ENCODE results near the gene DSCAML1.
A peak's percentile ranks its signal among the peaks of the same experiment; 100 is the strongest.
"Not testable (repeated sequence)": the region's sequence is repeated elsewhere in the genome, so short reads cannot be mapped to it uniquely, and the experiment has no call there.

DSCAML1 gene

GRCh38 chr11:117459979-117460300, 337.1 kb downstream of the DSCAML1 start:
- Histone ChIP-seq H3K9me3 (no peaks in the 10 kb centered on the region), H3K27ac (no peak overlapping the region), H3K4me1 (no peaks in the 10 kb centered on the region), H3K4me3 (no peak overlapping the region), H3K36me3 (no peaks in the 10 kb centered on the region), H3K27me3 (peaks cover 0 to 17% of the 10 kb centered on the region in 2 donors)
- TF ChIP-seq CTCF (IDR thresholded peaks at IDR 0.05) = no peak
- intact Hi-C loops (cut with DNase I; ENCODE audit: low total_unique reads) = no loop called here
- DNase-seq = peak in 1 of 2 donors; percentile 33

GRCh38 chr11:117459123-117459978, 337.7 kb downstream of the DSCAML1 start:
- H3K36me3 ChIP-seq = no peaks in the 10 kb centered on the region
- H3K27ac ChIP-seq = no peak overlapping the region
- no peaks in the 10 kb centered on the region for H3K4me1 ChIP-seq
- DNase-seq = peak in 1 of 2 donors; percentile 51
- H3K27me3 ChIP-seq = peaks cover 0 to 17% of the 10 kb centered on the region in 2 donors
- peaks cover 0 to 1% (median 0%) of the 10 kb centered on the region in 3 donors for H3K9me3 ChIP-seq
- intact Hi-C loops (cut with DNase I; ENCODE audit: low total_unique reads) = no loop called here
- no peak for TF ChIP-seq CTCF (IDR thresholded peaks at IDR 0.05)
- no peak overlapping the region for H3K4me3 ChIP-seq

- no peak overlapping the region for H3K27ac ChIP-seq
- H3K9me3 ChIP-seq = peaks cover 0 to 10% (median 0%) of the 10 kb centered on the region in 3 donors
- TF ChIP-seq CTCF (IDR thresholded peaks at IDR 0.05) = no peak
- H3K4me3 ChIP-seq = no peak overlapping the region
- intact Hi-C loops (cut with DNase I; ENCODE audit: low total_unique reads) = no loop called here
- no peaks in the 10 kb centered on the region for H3K4me1 ChIP-seq
- no peaks in the 10 kb centered on the region for H3K36me3 ChIP-seq
- H3K27me3 ChIP-seq = peaks cover 0 to 17% of the 10 kb centered on the region in 2 donors
- peak in 1 of 2 donors; percentile 39 for DNase-seq
Measured at GRCh38 chr11:117458275-117459122, 338.5 kb downstream of the DSCAML1 start.

GRCh38 chr11:117457835-117458234, 339.2 kb downstream of the DSCAML1 start:
- H3K36me3 ChIP-seq = no peaks in the 10 kb centered on the region
- no peak for TF ChIP-seq CTCF (IDR thresholded peaks at IDR 0.05)
- intact Hi-C loops (cut with DNase I; ENCODE audit: low total_unique reads) = no loop called here
- no peak overlapping the region for H3K27ac ChIP-seq
- peak in 1 of 2 donors; percentile 34 for DNase-seq
- no peaks in the 10 kb centered on the region for H3K4me1 ChIP-seq
- H3K9me3 ChIP-seq = peaks cover 0 to 10% (median 1%) of the 10 kb centered on the region in 3 donors
- H3K27me3 ChIP-seq = peaks cover 0 to 17% of the 10 kb centered on the region in 2 donors
- H3K4me3 ChIP-seq = no peak overlapping the region

- H3K27me3 ChIP-seq = peaks cover 0 to 17% of the 10 kb centered on the region in 2 donors
- DNase-seq = peak in 1 of 2 donors; percentile 49
Measured at GRCh38 chr11:117457031-117457785, 339.8 kb downstream of the DSCAML1 start.

GRCh38 chr11:117456721-117457029, 340.3 kb downstream of the DSCAML1 start:
- intact Hi-C loops (cut with DNase I; ENCODE audit: low total_unique reads); H3K4me3 ChIP-seq; H3K36me3 ChIP-seq; H3K4me1 ChIP-seq; H3K27ac ChIP-seq: not testable (repeated sequence)
- peaks cover 0 to 17% of the 10 kb centered on the region in 2 donors for H3K27me3 ChIP-seq
- peaks cover 0 to 10% (median 3%) of the 10 kb centered on the region in 3 donors for H3K9me3 ChIP-seq
- DNase-seq = peak in 1 of 2 donors; percentile 41

More at GRCh38 chr11:117457031-117457785, 339.8 kb downstream of the DSCAML1 start:
- TF ChIP-seq CTCF (IDR thresholded peaks at IDR 0.05) = no peak
- H3K4me1 ChIP-seq = no peaks in the 10 kb centered on the region
- H3K4me3 ChIP-seq = no peak overlapping the region
- H3K9me3 ChIP-seq = peaks cover 0 to 10% (median 3%) of the 10 kb centered on the region in 3 donors
- no peaks in the 10 kb centered on the region for H3K36me3 ChIP-seq
- intact Hi-C loops (cut with DNase I; ENCODE audit: low total_unique reads) = no loop called here
- no peak overlapping the region for H3K27ac ChIP-seq
